Neural cell (in vitro differentiated cells): ENCODE results near the gene CGRRF1.

Experiments used
- CTCF ChIP-seq: fragments of 450-650 bp; IDR thresholded peaks from 2 replicates; pipeline ENCODE4 v1.5.1; 2014; ENCODE audit warnings: antibody characterized with exemption, mild to moderate bottlenecking, moderate library complexity; ENCODE audit not compliant: poor library complexity, severe bottlenecking
- POLR2AphosphoS5 ChIP-seq: IDR thresholded peaks from 2 replicates; pipeline ENCODE4 v1.6.1; 2012
- REST ChIP-seq: IDR thresholded peaks from 2 replicates; pipeline ENCODE4 v1.6.1; 2012; ENCODE audit warnings: borderline replicate concordance

- no peak for TF ChIP-seq CTCF
- TF ChIP-seq REST, result no peak
- TF ChIP-seq POLR2AphosphoS5, result no peak
Observed at GRCh38 chr14:54502602-54503001, 7.1 kb upstream of the CGRRF1 start.
